SK-N-MC (cell line): ENCODE results near the gene PHF3.

Experiments
- DNase-seq: peaks from one replicate; pipeline ENCODE4 v3.0.0-alpha.2; 2011; ENCODE audit warnings: low read depth, low spot score
- H3K27ac ChIP-seq: fragments of 200-600 bp; sonication (generic); 2 replicates; pipeline ENCODE4 v1.5.1; 2016; ENCODE audit warnings: mixed run types
- H3K36me3 ChIP-seq: fragments of 200-600 bp; sonication (generic); 2 replicates; pipeline ENCODE4 v1.6.1; 2017; ENCODE audit warnings: antibody characterized with exemption, low read length, mixed read lengths; ENCODE audit not compliant: insufficient read depth
- H3K4me3 ChIP-seq: fragments of 200-600 bp; sonication (generic); 2 replicates; pipeline ENCODE4 v1.5.1; 2016
- H3K9ac ChIP-seq: fragments of 200-600 bp; sonication (generic); 2 replicates; pipeline ENCODE4 v1.8.0; 2017; ENCODE audit warnings: mixed run types, mixed read lengths; ENCODE audit not compliant: insufficient read length
- H3K9me3 ChIP-seq: fragments of 200-600 bp; sonication (generic); 2 replicates; pipeline ENCODE4 v1.6.1; 2017; ENCODE audit warnings: low read depth, mild to moderate bottlenecking, antibody characterized with exemption, low read length, moderate library complexity, mixed read lengths
- EZH2 ChIP-seq: fragments of 200-600 bp; sonication (generic); IDR thresholded peaks from one replicate; pipeline ENCODE4 v1.6.1; 2017; ENCODE audit warnings: antibody characterized with exemption
- FOXP2 ChIP-seq: optimal IDR thresholded peaks from 2 replicates; pipeline ENCODE3; 2011; ENCODE audit warnings: mild to moderate bottlenecking, moderate library complexity; ENCODE audit not compliant: insufficient read depth; ENCODE audit errors: extremely low read length, control extremely low read depth
- POLR2AphosphoS5 ChIP-seq: IDR thresholded peaks from 2 replicates; pipeline ENCODE4 v1.6.1; 2012; ENCODE audit warnings: mild to moderate bottlenecking, low read depth, low read length, borderline replicate concordance

The PHF3 gene, protein sequence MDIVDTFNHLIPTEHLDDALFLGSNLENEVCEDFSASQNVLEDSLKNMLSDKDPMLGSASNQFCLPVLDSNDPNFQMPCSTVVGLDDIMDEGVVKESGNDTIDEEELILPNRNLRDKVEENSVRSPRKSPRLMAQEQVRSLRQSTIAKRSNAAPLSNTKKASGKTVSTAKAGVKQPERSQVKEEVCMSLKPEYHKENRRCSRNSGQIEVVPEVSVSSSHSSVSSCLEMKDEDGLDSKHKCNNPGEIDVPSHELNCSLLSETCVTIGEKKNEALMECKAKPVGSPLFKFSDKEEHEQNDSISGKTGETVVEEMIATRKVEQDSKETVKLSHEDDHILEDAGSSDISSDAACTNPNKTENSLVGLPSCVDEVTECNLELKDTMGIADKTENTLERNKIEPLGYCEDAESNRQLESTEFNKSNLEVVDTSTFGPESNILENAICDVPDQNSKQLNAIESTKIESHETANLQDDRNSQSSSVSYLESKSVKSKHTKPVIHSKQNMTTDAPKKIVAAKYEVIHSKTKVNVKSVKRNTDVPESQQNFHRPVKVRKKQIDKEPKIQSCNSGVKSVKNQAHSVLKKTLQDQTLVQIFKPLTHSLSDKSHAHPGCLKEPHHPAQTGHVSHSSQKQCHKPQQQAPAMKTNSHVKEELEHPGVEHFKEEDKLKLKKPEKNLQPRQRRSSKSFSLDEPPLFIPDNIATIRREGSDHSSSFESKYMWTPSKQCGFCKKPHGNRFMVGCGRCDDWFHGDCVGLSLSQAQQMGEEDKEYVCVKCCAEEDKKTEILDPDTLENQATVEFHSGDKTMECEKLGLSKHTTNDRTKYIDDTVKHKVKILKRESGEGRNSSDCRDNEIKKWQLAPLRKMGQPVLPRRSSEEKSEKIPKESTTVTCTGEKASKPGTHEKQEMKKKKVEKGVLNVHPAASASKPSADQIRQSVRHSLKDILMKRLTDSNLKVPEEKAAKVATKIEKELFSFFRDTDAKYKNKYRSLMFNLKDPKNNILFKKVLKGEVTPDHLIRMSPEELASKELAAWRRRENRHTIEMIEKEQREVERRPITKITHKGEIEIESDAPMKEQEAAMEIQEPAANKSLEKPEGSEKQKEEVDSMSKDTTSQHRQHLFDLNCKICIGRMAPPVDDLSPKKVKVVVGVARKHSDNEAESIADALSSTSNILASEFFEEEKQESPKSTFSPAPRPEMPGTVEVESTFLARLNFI (N-terminal part only)

DNA sequence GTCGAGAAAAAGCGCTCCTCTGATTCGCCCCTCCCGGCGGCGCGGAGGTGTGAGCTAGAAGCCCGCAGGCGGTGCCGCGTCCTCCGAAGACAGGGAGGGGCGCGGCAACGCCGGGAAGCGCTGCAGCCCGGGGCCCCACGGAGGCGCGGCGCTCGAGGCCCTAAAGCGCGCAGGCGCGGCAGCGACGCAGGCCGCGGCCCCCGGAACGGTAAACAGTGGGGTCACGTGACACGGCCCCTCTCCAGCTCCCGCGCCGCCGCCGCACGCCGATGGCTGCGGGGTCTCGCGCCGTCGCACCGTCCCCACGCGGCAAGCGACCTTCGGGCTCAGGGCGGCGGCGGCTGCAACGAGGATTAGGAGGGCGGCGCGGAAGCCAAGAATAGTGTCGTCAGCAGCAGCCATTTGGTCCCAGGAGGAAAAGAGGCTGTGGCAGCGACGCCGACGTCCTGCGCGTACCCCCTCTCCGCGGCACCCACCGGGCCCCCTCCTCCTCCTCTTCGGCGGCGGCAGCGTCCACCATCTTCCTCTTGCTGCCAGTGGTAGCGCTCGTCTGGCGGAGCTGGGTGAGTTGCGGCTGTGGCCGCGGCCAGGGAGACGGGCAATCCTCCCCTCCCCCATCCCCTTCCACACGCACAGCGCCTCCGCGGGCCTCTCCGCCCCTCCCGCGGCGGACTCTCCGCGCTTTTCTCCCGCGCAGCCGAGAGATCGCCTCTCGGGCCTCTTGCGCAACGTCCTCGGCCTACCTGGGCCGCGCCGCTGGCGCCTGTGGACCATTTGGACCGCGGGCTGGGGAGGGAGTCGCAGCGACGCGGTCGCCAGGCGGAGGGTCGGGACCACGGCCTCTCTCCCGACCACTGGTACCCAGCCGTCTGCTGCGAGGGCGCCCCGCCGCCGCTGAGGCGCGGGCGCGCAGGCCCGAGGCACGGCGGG is at the start of gene PHF3:
Gene PHF3 (plus strand): TSS at position 215 of the 930 bp plus-strand sequence. CDS start 10,750 bp downstream, outside the sequence.
- no peak for DNase-seq
- Histone ChIP-seq H3K9ac (peak within 1 kb of the TSS; percentile 92), H3K9me3 (no peaks in the 10 kb centered on the region), H3K36me3 (peaks cover 2% of the 10 kb centered on the region; the same call in 1 of the 2 replicates), H3K27ac (peak within 1 kb of the TSS; percentile 83), H3K4me3 (peak within 1 kb of the TSS; percentile 83)
- peak; percentile 43 for TF ChIP-seq FOXP2
- peak; percentile 84 for TF ChIP-seq POLR2AphosphoS5
- no peak for TF ChIP-seq EZH2

DNA sequence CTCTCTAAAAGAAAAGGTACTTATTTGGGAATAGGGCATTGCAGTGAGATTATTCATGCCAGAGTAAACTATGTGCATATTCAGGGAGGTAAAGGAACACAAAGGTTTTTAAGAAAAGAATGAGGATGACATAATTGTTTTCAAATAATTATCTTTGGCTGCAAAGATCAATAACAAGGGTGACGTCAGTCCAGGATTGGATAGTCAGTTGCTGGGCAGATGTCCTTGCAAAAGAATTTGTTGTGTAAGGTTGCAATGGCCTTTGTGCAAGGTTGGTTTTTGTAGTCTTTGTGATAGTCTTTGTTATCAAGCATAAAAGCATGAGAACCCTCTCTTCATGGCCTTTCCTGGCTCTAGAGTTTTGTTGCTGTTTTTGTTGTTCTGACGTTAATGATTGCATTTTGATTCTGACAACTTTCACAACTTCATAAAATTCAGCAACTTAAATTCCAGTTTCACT is 45.6 kb upstream of the PHF3 start:
- no peak overlapping the region for H3K27ac ChIP-seq

GRCh38 chr6:63592886-63593285 is 42.7 kb upstream of the PHF3 start:
- H3K9ac ChIP-seq, result no peak overlapping the region
- TF ChIP-seq POLR2AphosphoS5 (no peak), FOXP2 (no peak), EZH2 (no peak)
- DNase-seq, result no peak
- H3K4me3 ChIP-seq, result no peak overlapping the region
- H3K27ac ChIP-seq, result no peak overlapping the region
- no peaks in the 10 kb centered on the region for H3K9me3 ChIP-seq
- H3K36me3 ChIP-seq, result no peaks in the 10 kb centered on the region

More for the DNA sequence above, 45.6 kb upstream of the PHF3 start:
- Histone ChIP-seq H3K9me3 (no peaks in the 10 kb centered on the region), H3K36me3 (no peaks in the 10 kb centered on the region), H3K9ac (no peak overlapping the region), H3K4me3 (no peak overlapping the region)
- DNase-seq, result no peak
- TF ChIP-seq EZH2 (no peak), POLR2AphosphoS5 (no peak), FOXP2 (no peak)

DNA sequence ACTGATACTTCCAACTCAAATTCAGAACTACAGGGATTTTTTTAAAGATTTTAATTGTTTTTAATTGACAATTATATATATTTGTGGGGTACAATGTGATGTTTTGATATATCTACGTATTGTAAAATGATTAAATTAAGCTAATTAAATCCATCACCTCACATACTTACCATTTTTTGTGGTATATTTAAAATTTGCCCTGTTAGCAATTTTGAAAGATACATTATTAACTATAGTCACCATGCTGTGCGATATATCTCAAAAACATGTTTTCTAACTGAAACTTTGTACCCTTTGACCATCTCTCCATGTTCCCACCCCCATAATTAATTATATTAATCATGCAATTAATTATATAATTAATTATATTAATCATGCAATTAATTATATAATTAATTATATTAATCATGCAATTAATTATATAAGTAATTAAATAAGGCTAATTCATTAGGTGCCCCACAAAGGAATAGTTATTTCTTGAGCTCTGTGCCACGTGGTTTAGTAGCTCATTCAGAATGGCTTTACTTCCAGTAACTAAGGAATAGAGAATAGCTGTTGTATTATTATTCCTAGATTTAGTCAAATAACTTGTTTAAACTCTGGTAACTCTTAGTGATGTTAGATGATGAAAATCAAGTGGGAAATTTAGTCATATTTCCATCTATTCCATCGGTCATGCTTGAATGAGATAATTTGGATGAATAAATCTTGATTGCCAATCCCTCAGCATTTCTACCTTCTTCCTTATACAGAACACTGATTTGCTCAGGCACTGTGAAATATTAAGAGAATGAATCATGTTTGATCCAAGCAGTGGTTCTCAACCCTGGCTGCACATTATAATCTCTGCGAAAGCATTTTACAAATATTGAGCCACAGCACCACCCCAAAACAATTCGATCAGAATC is 38.2 kb upstream of the PHF3 start:
- H3K9me3 ChIP-seq, result no peaks in the 10 kb centered on the region
- no peak for TF ChIP-seq EZH2
- no peak for TF ChIP-seq POLR2AphosphoS5
- TF ChIP-seq FOXP2, result no peak
- no peaks in the 10 kb centered on the region for H3K36me3 ChIP-seq
- DNase-seq, result no peak
- H3K27ac ChIP-seq, result no peak overlapping the region
- peak overlapping the region; percentile 84 for H3K4me3 ChIP-seq
- H3K9ac ChIP-seq, result peak overlapping the region; percentile 69

GRCh38 chr6:63598049-63599036 is 37.3 kb upstream of the PHF3 start:
- Histone ChIP-seq H3K4me3 (peak overlapping the region; percentile 84), H3K27ac (no peak overlapping the region), H3K9me3 (no peaks in the 10 kb centered on the region), H3K9ac (peak overlapping the region; percentile 69), H3K36me3 (no peaks in the 10 kb centered on the region)
- DNase-seq, result no peak
- TF ChIP-seq EZH2 (no peak), FOXP2 (no peak), POLR2AphosphoS5 (no peak)

- no peak overlapping the region for H3K9ac ChIP-seq
These were observed 36.4 kb upstream of the PHF3 start for GRCh38 chr6:63599243-63599642.

More at GRCh38 chr6:63599243-63599642, 36.4 kb upstream of the PHF3 start:
- H3K27ac ChIP-seq, result no peak overlapping the region
- H3K9me3 ChIP-seq, result no peaks in the 10 kb centered on the region
- H3K4me3 ChIP-seq, result no peak overlapping the region; the same call in 1 of the 2 replicates
- TF ChIP-seq FOXP2 (no peak), POLR2AphosphoS5 (no peak), EZH2 (no peak)
- no peaks in the 10 kb centered on the region for H3K36me3 ChIP-seq
- no peak for DNase-seq
